AG04450 (cell line): Measurements from ENCODE around the gene ADAM12. TPM values are rescaled to one million over a fixed set of nuclear protein-coding genes. Genes with fewer than 3 reads are reported as not detected.

Experiments
- CTCF ChIA-PET: fragments of 300-600, 350-600 bp; formaldehyde crosslinking; extraction: SDS; loops from one replicate; lab custom pipeline; 2022; ENCODE audit warnings: antibody characterized with exemption, inconsistent platforms; lab: Charles Lee
- POLR2A ChIA-PET: fragments of 350-600 bp; formaldehyde crosslinking; extraction: SDS; loops from one replicate; lab custom pipeline; 2021; ENCODE audit warnings: antibody characterized with exemption, inconsistent platforms; lab: Yijun Ruan, JAX
- DNase-seq: peaks from one replicate; pipeline ENCODE4 v3.0.0-alpha.2; 2011; ENCODE audit warnings: low read depth, low spot score
- H3K27ac ChIP-seq: one replicate; pipeline ENCODE4 v1.5.1; 2012; ENCODE audit warnings: low read depth, low read length, control low read depth
- H3K27me3 ChIP-seq: one replicate; pipeline ENCODE4 v1.6.0; 2012; ENCODE audit warnings: low read length; ENCODE audit not compliant: control insufficient read depth, insufficient read depth
- H3K4me3 ChIP-seq: 2 replicates; pipeline ENCODE4 v1.5.1; 2011; ENCODE audit warnings: mild to moderate bottlenecking, low read depth, low read length, control low read depth
- H3K9me3 ChIP-seq: 2 replicates; pipeline ENCODE4 v1.5.1; 2012; ENCODE audit warnings: low read length; ENCODE audit not compliant: control insufficient read depth, insufficient read depth
- polyA plus RNA-seq: library from polyadenylated mRNA; depleted of rRNA; stranded (reverse); fragments of >200 nt; gene quantifications from 2 replicates; pipeline ENCODE4 v1.2.3, GENCODE V29; 2011
- TF ChIP-seq, protein P1 (sequence below): IDR thresholded peaks from 2 replicates; pipeline ENCODE4 v1.5.1; 2011; ENCODE audit warnings: low read depth, low read length, control low read depth, inconsistent platforms

Gene ADAM12
- polyA plus RNA-seq, 1 experiment: 8.0 TPM

- TF ChIP-seq, protein P1, sequence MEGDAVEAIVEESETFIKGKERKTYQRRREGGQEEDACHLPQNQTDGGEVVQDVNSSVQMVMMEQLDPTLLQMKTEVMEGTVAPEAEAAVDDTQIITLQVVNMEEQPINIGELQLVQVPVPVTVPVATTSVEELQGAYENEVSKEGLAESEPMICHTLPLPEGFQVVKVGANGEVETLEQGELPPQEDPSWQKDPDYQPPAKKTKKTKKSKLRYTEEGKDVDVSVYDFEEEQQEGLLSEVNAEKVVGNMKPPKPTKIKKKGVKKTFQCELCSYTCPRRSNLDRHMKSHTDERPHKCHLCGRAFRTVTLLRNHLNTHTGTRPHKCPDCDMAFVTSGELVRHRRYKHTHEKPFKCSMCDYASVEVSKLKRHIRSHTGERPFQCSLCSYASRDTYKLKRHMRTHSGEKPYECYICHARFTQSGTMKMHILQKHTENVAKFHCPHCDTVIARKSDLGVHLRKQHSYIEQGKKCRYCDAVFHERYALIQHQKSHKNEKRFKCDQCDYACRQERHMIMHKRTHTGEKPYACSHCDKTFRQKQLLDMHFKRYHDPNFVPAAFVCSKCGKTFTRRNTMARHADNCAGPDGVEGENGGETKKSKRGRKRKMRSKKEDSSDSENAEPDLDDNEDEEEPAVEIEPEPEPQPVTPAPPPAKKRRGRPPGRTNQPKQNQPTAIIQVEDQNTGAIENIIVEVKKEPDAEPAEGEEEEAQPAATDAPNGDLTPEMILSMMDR: no peak
- DNase-seq: no peak
- Histone ChIP-seq H3K4me3 (no peak overlapping the region), H3K27ac (no peak overlapping the region), H3K27me3 (peaks cover 46% of the 10 kb centered on the region), H3K9me3 (0 out of 2 replicates have a peak, but pooled peaks cover 2% of the 10 kb centered on the region)
- CTCF ChIA-PET: no interaction called here
- POLR2A ChIA-PET: no interaction called here
These were observed 382.0 kb downstream of the ADAM12 start for GRCh38 chr10:126006264-126006663.

GRCh38 chr10:126004752-126005151 is 383.5 kb downstream of the ADAM12 start:
- Histone ChIP-seq H3K27me3 (peaks cover 37% of the 10 kb centered on the region), H3K27ac (no peak overlapping the region), H3K9me3 (0 out of 2 replicates have a peak, but pooled peaks cover 2% of the 10 kb centered on the region), H3K4me3 (no peak overlapping the region)
- TF ChIP-seq, protein P1: no peak
- ChIA-PET POLR2A (interaction anchor here (0.5 kb wide), 1 partner anchor 375 kb away, joined by 3 read pairs; no protein-coding TSS in a partner anchor), CTCF (interaction anchor here (0.6 to 1.2 kb wide), 2 partner anchors 10 to 23 kb away, joined by 3 read pairs; no protein-coding TSS in a partner anchor)
- no peak for DNase-seq

DNA sequence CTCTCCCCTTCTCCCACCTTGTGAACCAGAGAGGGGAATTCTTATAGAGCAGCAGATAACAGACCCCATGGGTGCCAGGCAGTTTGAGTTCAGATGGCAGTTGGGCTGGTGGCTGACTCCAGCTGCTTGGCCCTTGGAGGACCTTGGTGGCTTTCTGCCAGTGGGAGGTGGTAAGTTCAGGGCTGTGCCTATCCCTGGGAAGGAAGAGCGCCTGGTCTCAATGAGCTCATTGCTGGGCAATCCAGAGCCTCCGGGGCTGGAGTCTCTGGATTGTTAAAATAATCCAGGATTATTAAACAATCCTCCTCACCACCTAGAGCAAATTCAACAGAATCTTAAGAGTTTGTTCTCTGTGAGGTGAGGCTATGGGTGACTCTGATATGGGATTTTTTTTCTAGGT is 386.7 kb downstream of the ADAM12 start:
- Histone ChIP-seq H3K27me3 (peaks cover 26% of the 10 kb centered on the region), H3K27ac (no peak overlapping the region), H3K4me3 (no peak overlapping the region), H3K9me3 (no peaks in the 10 kb centered on the region; the same call in 1 of the 2 replicates)
- ChIA-PET CTCF (no interaction called here), POLR2A (no interaction called here)
- DNase-seq: no peak
- TF ChIP-seq, protein P1: no peak

GRCh38 chr10:125999694-126000093 is 388.6 kb downstream of the ADAM12 start:
- no peak overlapping the region for H3K4me3 ChIP-seq
- TF ChIP-seq, protein P1: no peak
- no peak for DNase-seq
- H3K9me3 ChIP-seq: no peaks in the 10 kb centered on the region; the same call in 1 of the 2 replicates
- H3K27me3 ChIP-seq: peaks cover 24% of the 10 kb centered on the region
- no peak overlapping the region for H3K27ac ChIP-seq
- CTCF ChIA-PET: no interaction called here
- POLR2A ChIA-PET: no interaction called here

- TF ChIP-seq, protein P1: no peak
These were observed 390.7 kb downstream of the ADAM12 start for GRCh38 chr10:125997586-125997985.

More at GRCh38 chr10:125997586-125997985, 390.7 kb downstream of the ADAM12 start:
- Histone ChIP-seq H3K27ac (no peak overlapping the region), H3K9me3 (no peaks in the 10 kb centered on the region; the same call in 1 of the 2 replicates), H3K4me3 (no peak overlapping the region), H3K27me3 (peaks cover 25% of the 10 kb centered on the region)
- POLR2A ChIA-PET: no interaction called here
- DNase-seq: no peak
- CTCF ChIA-PET: no interaction called here
